Transverse colon (tissue), 4 donors: ENCODE data around the gene PAX7.

ENCODE experiments used
- EP300 ChIP-seq: sonication (generic); formaldehyde crosslinking; IDR thresholded peaks from one replicate; pipeline ENCODE4 v1.6.1; 2017; ENCODE audit warnings: antibody characterized with exemption, low read depth
- POLR2A ChIP-seq: fragments of 450-650 bp; IDR thresholded peaks from one replicate; pipeline ENCODE4 v1.6.1; 2016; ENCODE audit warnings: antibody characterized with exemption, mild to moderate bottlenecking, moderate library complexity
- POLR2AphosphoS5 ChIP-seq, 3 donors: sonication (generic); formaldehyde crosslinking; IDR thresholded peaks; one replicate each; pipeline ENCODE4 v1.6.1; 2016; ENCODE audit warnings: antibody characterized with exemption in 3 of 3
- TF ChIP-seq, protein P1 (sequence below), 5 experiments: fragments of 200-600 bp in 3 of 5; fragments of 450-650 bp in 2 of 5; sonication (generic) in 3 of 5; IDR thresholded peaks; 1 replicate in 2 of 5; 2 replicates in 3 of 5; pipeline ENCODE4 v1.5.1; 2016 to 2017; ENCODE audit warnings: antibody characterized with exemption in 5 of 5, inconsistent platforms in 3 of 5, mild to moderate bottlenecking in 2 of 5, moderate library complexity in 1 of 5

DNA sequence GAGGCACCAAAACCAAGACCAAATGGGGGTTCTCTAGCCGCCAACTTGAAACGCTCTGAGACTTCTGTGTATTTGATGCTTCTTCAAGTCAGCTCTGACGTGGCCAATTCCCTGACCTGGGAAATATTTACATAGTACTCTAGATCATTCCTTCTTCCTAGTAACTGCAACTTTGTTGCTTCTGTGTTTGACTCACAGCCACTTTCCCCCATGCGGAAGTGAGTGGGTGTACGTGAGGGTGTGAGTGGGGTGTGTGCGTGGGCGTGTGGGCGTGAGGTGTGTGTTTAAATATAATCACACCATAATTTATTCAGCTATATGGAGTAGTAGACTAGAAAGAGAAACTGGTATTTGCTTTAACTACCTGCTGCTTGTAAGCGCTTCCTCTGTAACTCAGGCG lies 117.8 kb downstream of the PAX7 start:
- TF ChIP-seq, protein P1, sequence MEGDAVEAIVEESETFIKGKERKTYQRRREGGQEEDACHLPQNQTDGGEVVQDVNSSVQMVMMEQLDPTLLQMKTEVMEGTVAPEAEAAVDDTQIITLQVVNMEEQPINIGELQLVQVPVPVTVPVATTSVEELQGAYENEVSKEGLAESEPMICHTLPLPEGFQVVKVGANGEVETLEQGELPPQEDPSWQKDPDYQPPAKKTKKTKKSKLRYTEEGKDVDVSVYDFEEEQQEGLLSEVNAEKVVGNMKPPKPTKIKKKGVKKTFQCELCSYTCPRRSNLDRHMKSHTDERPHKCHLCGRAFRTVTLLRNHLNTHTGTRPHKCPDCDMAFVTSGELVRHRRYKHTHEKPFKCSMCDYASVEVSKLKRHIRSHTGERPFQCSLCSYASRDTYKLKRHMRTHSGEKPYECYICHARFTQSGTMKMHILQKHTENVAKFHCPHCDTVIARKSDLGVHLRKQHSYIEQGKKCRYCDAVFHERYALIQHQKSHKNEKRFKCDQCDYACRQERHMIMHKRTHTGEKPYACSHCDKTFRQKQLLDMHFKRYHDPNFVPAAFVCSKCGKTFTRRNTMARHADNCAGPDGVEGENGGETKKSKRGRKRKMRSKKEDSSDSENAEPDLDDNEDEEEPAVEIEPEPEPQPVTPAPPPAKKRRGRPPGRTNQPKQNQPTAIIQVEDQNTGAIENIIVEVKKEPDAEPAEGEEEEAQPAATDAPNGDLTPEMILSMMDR (IDR thresholded peaks at IDR 0.05) = no peak
- TF ChIP-seq POLR2AphosphoS5 (IDR thresholded peaks at IDR 0.05) (no peak), EP300 (no peak), POLR2A (no peak)
